Erythroblast (primary cell): Measurements from ENCODE around the gene ADTRP.

ENCODE experiments used
- GATA1 ChIP-seq: IDR thresholded peaks from 2 replicates; pipeline ENCODE4 v1.6.1; 2011; ENCODE audit warnings: low read depth, mild to moderate bottlenecking, control low read depth, low read length, moderate library complexity
- POLR2A ChIP-seq: IDR thresholded peaks from 2 replicates; pipeline ENCODE4 v1.6.1; 2011; ENCODE audit warnings: mild to moderate bottlenecking, low read length

- TF ChIP-seq POLR2A (no peak), GATA1 (no peak)
Measured at GRCh38 chr6:11783524-11784064, 5.0 kb upstream of the ADTRP start.
